NCI-H1436 treated with DMSO at 0.1 percent for 48 hours (cell line): ENCODE results near the gene CA10.
A peak's percentile ranks its signal among the peaks of the same experiment; 100 is the strongest.

ENCODE experiments used
- DNase-seq: peaks from one replicate; lab custom pipeline; 2025; lab: John Stamatoyannopoulos, UW

CA10 gene

GRCh38 chr17:52158450-52159042, at the start of gene CA10:
TSS of gene CA10 (minus strand) at chr17:52158714.
- no peak for DNase-seq

GRCh38 chr17:52207796-52208195, 49.3 kb upstream of the CA10 start:
- no peak for DNase-seq

DNA sequence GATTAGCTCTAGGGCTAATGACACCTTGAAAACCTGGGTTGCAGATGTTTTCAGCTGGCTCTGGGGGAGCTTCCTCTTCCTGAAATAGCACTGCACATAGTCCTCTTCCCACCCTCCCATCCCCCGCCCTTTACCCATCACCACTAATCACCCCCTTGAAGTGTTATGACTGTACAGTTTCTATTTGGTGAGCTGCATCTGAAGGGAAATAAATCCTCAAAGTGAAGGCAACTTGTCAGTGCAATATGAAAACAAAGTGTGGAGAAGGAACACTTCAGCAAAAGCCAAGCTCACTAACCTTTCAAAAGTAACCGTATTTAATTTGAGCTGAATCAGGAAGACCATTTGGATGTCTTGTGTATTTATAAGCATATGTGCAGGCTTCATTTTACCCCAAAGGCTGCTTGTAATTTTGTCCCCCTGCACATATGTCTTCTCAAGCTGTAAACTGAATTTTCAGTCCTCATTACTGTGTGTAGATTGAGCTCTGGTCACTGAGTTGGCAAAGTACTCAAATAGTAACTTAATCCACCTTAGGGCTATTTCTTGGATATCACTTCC, 44.1 kb upstream of the CA10 start:
- DNase-seq: no peak

GRCh38 chr17:52201767-52202519, 43.4 kb upstream of the CA10 start:
- no peak for DNase-seq

DNA sequence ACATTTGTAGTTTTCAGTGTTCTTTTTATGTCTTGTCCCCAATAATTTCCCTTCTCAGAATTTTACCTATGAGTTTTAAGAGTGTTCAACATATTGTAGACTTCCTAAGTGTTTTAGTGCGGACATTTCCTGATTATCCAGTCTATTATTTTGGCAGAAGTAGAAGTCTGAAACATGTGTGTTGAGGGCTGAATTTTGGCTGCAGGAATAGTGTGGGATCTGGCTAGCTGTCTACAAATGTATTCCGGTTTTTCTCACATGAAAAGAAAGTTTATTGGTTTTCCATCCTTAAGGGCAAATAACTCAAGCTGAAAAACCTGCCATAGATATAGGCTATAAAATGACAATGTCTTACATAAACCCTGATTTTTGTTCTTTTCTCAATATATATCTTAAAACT, 33.0 kb upstream of the CA10 start:
- no peak for DNase-seq

DNA sequence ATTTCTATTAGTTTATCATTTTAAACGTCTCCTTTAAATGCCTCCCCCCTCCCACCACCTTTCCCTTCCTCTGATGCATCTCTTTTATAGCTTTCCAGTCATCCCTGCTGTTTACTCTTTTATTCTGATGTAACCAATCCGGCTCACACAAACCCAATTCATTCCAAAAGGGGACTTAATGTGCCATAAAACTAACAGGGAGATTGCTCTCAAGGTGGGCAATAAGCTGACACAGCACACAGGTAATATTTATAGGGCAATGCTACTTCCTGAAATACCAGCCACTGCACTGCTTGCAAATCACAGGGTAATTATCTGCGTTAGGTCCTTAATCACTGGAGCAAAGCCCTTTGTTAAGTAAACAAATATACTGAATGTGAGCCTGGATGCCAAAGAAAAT, 23.3 kb upstream of the CA10 start:
- DNase-seq: peak; percentile 4

DNA sequence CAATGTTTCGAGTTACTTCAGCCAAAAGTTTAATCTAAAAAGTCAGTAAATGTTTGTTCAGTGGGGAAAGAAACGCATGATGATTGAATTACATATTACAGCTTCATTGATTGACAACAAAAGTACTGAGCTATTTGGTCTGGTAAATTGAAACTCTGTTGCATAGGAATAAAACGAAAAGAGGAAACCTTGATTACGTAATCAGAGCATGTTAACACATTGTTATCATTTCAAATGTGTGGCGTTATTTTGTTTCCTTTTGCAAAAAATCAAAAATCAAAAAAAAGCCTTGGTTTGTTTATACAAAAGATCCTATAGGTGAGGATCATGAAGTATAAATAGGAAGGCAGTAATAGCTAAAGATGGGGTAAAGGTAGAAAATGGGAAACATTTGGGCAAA, 19.5 kb upstream of the CA10 start:
- DNase-seq: no peak

- no peak for DNase-seq
Observed at GRCh38 chr17:52170963-52171572, 12.6 kb upstream of the CA10 start.

- no peak for DNase-seq
Observed at GRCh38 chr17:52160136-52160567, 1.6 kb upstream of the CA10 start.

DNA sequence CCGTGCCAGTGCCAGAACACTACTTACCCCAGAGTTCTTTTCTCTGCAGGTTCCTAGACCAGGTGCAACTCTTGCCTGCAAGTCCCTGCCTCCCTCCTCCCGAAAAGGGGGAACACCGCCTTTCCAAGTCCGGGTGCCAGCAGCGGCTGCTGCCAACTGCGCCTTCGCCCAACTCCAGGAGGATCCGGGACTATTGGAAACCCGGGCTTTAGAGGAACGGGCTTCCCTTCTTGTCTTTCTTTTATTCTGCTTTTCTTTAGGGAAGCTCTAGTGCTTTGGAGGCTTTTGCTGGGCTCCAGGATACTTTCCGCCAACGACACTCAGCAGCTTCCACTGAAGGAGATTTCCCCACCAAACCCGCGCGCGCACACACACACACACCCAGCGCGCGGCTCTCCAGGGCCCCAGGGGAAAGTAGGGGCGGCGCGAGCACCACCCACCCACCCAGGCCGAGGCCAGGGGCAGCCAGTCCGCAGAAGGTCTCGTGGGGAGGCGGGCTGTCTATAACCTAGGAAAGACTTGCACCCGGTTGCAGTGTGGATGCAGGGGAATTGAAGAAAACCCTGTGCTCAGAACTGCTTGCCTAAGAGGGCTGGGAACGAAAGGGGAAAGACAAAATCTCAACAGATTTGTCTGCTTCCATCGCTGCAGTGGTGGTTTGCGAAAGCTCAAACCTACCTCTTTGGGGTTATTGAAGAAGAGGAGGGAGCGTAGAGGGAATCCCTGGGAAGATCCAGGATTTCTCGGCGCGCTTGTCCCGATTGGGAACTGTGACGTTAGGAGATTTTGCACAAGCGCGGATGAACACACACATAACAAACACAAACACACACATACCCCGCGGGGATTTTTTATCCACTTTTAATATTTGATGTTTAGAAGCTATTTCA, 977 bp upstream of the CA10 start:
- DNase-seq: no peak

DNA sequence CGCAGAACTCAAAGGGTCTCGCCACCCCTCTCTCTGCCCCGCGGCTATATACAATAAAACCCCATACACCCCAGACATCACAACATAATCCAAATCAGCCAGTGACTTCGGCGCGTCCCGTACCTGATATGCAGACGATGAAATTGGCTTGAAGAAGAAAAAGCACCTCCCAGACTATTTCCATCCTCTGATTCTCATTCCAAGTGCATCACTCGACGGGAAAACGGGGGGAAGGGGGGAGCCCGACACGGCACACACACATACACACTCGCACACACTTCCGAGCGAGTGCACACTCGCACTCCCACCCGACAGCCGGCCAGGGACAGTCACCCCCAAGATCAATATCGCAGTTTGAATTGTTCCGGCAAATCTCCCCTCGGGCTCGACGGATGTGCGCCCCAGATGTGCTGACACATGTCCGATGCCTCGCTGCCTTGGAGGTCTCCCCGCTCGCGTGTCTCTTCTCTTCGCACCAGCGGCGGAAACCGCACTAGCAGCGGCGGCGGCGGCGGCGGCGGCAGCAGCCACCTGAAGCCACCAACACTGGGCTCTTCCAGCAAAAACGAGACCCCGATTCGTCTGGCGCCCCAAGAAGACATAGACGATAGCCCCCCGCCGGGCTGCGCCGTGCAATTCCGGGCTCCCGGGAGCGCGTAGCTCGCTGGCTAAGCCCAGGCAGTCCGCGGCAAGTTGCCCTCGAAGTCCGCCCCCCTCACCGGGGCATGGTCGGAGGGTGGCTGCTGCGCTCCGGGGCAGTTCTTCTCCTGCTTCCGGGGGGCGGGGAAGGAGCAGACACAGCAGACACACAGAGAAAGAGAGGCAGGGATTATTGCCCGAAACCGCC, 688 bp downstream of the CA10 start:
- DNase-seq: no peak

DNA sequence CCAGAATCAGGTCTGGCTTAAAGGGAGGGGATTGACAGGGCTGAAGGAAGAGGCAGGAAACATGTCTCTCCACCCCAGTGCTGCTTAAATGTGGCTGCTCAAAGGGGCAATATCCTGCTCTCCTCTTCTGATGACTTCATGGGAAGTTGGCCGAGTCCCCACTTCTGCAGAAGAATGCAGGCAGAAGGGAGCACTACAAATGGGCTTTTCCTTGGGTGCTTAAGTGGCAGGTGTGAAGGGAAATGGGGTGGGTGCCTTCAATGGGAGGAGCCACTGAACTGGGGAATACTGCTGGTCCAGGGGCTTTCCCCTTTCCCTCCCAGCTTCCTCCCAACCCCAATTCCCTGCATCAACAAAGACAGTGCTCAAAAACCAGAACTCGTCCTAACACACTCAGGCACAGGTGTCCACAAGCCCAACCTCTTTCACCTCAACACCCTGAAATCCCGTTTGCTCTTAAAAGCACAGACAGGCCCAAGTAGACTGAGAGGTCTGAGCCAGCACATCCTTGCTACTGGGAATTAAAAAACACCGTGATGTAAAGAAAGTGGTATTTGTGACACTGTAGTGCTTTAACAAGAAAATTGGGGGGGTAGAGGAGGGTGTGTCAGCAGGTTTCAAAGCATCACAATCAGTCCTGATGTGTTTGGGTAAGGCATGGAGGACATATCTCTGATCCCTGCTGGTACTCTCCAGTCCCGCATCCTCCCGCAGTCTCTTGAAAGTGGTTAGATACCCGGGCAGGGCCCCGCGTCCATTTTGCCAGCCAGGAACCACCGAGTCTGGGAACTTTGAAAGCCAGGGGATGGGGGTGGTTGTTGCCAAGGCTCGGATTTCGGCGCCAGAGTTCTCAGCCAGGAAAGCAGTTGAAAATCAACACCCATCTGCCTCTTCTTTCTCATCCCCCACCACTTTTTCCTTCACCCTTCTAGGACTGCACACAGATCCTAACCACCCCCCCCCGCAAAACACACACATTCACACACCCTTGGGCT, 1.6 kb downstream of the CA10 start:
- no peak for DNase-seq

- no peak for DNase-seq
Observed at GRCh38 chr17:52155301-52155700, 3.2 kb downstream of the CA10 start.

DNA sequence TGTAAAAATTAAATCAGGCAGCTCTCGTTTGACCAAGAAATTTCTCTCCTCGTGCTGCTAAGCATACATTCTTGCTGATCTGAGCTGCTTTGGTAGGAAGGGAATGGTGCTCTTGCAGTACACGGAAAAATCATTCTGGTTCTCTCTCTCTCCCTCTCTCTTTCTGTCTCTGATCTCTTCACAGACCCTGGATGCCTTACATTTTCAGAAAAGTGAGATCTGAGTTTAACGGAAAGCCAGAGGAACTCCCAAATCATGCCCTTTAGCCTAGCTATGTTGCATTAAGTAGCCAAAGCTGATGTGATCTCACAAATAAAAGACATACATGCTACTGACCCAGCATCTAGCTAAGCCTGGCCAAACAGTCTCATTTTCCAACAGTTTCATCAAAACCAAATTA, 4.0 kb downstream of the CA10 start:
- DNase-seq: no peak

- no peak for DNase-seq
Observed at GRCh38 chr17:52150935-52151334, 7.6 kb downstream of the CA10 start.

DNA sequence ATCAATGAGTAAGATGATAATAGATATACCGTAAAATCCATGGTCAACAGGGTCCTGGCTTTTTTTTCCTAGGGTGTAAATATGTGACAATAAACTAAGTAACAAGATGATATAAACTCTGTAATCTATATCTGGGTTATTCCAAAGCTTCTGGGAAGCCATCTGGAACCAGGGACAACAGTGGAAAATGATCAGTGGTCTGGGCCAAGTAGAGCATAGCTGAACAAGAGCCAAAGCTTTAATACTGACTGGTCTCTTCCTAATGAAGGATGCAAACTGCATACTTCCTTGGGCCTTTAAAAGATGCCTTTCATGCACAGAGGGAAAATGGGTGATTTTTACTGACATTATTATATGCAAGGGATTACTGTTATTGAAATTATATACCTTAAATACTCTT, 8.9 kb downstream of the CA10 start:
- no peak for DNase-seq

DNA sequence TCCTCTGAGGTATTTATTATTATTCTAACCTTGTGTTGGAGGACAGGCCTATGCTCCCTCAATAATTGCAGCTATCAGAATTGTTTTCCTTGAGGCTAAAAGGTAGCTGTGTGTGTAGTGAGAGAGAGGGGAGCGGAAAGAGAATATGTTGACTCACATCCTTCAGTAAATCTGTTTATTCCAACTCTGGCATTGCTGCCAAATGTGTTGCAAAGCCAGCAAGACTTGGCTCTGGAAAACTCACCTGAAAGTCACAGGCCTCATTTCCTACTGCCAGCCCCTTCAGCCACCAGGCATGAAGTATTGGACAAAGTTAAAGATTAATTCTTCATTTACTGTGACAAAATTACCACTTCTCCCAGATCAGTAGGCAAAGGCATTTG, 9.6 kb downstream of the CA10 start:
- no peak for DNase-seq

- DNase-seq: no peak
Observed at GRCh38 chr17:52148288-52148968, 10.1 kb downstream of the CA10 start.

DNA sequence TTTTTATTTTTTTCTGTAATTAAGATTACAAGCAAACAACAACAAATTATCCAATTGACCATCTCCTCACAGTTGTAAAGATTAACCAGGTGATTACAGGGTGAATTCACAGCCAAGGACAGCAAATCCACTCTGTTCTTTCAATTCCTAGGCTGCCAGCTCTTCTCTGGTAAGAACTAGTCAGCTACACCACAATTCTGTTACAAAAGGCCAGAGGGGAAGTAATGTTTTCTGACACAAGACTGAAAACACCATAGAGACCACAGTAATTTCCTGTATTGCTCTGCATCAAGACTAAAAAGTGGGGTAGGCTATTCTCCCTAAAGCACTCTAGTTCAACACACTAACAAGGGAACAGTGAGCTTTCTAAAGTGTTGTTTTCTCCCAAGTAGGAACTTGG, 10.6 kb downstream of the CA10 start:
- no peak for DNase-seq
